NCI-H1436 (cell line): Measurements from ENCODE around the gene ACBD6.
"Not testable (repeated sequence)": the region's sequence is repeated elsewhere in the genome, so short reads cannot be mapped to it uniquely, and the experiment has no call there.

Experiments used
- DNase-seq: peaks from one replicate; lab custom pipeline; 2025; lab: John Stamatoyannopoulos, UW

ACBD6 gene

DNA sequence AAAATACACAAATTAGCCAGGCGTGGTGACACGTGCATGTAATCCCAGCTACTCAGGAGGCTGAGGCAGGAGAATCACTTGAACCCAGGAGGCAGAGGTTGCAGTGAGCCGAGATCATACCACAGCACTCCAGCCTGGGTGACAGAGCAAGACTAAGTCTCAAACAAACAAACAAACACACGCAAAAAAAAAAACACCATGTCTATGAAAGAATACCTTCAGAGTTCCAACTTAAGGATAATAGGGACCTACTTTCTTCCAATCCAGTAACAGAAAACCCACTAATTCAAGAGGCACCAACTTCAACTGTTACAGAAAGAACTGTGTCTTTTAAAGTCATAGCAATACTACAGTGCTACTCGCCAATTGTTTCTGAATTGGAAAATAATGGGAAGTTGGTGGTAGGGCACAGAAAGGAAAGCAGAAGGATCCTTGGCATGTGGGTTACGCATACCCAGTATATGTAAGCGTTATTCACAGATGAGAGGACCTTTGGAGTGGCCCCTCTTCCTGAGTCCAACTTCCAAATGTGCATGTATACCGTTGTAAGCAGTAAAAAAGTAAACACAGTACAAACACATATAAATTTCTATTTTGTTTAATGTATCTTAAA, 87.0 kb downstream of the ACBD6 start:
- DNase-seq, result no peak

DNA sequence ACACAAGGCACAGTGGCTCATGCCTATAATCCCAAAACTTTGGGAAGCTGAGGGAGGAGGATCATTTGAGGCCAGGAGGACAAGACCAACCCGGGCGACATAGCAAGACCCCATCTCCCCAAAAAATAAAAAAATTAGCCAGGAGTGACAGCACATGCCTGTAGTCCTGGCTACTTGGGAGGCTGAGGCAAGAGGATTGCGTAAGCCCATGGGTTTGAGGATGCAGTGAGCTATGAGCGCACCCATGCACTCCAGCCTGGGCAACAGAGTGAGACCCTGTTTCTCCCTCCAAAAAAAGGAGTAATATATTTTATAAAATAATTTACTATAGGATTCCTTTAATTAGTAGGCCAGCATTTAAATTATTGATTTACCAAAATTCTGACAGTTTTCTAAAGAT, 89.8 kb downstream of the ACBD6 start:
- no peak for DNase-seq

DNA sequence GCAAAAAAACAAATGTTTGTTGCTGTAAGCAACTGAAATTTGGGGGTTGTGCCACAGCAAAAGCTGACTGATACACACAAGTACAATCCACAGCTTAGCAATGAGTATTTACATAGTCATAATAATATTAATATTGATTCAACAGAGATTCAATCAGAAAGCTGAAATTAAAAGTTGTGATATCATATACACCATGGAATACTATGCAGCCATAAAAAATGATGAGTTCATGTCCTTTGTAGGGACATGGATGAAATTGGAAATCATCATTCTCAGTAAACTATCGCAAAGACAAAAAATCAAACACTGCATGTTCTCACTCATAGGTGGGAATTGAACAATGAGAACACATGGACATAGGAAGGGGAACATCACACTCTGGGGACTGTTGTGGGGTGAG, 94.2 kb downstream of the ACBD6 start:
- DNase-seq, result not testable (repeated sequence)

DNA sequence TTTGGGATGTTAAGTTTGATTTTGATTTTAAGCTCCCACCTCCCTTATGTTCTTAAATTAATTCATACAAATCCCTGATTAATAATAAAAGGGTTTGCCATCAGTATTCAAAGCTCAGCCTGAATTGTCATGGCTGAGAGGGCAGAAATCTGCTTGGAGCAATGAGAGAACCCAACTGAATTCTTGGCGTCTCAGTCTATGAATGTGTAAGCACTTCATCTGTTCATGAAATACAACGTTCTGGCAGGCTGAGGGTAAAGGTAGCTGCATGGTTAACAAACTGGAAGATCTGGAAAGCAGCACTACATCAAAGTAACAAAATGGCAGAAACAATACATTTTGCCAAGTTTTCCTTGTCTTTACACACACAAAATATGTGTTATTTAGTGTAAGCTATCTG, 95.3 kb downstream of the ACBD6 start:
- no peak for DNase-seq

DNA sequence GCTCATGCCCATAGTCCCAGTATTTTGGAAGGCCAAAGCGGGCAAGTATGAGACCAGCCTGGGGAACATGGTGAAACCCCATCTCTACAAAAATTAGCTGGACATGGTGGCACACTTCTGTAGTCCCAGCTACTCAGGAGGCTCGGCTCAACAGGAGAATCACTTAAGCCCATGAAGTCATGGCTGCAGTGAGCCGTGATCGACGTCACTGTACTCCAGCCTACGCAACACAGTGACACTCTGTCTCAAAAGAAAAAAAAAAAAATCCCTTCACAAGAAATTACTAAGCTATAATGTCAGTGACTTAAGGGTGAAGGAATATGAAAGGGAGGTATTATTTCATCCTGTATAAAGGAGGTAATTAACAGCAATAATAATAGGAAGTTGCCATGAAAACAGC, 99.8 kb downstream of the ACBD6 start:
- DNase-seq, result no peak

DNA sequence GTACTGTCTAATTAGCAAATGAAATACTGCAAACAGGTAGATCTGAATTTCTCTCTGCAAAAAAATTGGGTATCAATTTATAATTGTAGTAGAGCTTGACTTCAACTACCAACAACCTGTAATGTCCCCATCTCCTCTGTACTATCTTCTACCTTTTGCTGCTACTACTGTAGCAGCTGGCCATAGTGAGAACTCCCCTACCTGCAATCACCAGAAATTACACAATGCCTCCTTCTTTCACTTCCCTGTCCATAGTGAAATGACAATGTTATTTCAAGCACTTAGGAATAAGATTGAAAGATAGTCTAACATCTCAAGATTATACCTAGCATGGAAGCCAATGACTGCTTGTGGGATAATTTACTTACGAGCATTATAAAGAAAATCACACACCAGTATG, 100.4 kb downstream of the ACBD6 start:
- no peak for DNase-seq

DNA sequence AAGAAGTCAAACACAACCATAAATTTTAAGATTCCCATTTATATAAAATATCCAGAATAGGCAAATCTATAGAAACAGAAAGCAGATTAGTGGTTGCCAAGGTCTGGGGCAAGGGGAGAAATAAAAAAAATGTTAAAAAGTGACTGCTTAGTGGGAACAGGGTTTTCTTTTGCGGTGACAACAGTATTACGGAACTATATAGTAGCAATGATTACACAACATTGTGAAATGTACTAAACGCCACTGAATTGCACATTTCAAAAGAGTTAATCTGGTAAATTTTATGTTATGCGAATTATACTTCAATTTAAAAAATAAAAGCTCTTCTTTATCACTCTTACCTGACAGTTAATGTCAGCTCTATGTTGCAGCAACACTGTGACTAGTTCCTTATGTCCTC, 105.2 kb downstream of the ACBD6 start:
- DNase-seq, result no peak

DNA sequence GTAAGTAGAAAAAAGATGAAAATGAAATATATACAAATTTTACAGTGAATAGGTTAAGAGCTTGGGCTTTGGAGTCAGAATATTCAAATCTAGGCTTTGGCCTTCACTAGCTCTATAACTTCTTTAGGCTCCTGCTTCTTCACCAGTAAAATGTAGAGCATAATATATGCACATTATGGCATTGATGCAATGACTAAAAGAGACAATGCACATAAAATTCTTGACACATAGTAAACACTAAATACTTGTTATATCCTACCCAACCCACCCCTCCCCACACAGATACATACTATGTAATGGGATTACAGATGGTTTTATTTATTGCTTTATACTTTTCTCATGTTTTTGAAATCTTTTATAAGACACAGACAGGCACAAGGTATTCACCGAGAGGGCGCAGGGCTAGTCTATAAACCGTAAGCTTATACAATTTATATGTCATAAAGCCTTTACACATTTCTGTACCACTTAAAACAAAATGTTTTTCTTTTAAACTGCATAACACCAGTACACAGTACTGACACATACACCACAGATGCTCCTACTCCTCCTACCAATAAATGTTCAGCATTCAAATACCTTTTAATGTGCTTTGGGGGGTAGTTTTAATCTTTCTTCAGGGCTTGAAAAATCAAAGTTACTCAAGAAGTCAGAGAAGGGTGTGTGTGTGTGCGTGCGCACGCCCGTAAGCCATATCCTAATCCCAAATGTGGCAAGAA, 109.8 kb downstream of the ACBD6 start:
- DNase-seq, result no peak

DNA sequence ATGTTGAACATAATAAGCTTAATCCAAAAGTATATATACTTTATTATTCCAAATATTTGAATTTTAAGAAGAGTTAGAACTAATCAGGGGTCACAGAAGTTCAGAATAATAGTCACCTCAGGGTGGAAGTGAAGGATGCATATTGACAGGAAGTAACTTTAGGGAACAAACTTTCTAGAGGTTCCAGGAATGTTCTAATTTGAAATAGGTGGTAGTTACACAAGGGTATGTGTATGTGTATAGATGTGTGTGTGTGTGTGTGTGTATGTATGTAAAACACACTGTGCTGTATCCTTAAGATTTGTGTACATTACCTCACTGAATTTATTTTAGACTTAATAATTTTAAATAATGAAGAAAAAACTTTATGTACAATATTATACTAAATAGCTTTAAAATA, 110.4 kb downstream of the ACBD6 start:
- DNase-seq, result no peak

DNA sequence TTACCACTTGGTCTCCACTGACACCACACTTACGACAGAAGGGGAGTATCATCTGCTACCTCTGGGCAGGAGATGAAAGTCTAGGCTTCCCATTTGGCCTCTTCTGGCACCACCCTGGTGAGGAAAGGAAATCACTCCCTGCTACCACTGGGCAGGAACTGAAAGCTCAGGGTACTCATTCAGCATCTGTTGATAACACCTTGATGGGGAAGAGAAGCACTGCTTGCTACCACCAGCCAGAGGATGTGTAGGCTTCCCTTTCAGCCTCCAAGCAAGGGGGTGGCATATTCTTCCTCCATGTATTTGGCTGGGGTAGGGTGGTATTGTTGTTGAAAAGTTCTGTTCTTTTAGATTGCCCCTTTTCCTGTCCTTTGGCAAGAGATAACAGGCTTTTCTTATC, 115.0 kb downstream of the ACBD6 start:
- DNase-seq, result no peak

DNA sequence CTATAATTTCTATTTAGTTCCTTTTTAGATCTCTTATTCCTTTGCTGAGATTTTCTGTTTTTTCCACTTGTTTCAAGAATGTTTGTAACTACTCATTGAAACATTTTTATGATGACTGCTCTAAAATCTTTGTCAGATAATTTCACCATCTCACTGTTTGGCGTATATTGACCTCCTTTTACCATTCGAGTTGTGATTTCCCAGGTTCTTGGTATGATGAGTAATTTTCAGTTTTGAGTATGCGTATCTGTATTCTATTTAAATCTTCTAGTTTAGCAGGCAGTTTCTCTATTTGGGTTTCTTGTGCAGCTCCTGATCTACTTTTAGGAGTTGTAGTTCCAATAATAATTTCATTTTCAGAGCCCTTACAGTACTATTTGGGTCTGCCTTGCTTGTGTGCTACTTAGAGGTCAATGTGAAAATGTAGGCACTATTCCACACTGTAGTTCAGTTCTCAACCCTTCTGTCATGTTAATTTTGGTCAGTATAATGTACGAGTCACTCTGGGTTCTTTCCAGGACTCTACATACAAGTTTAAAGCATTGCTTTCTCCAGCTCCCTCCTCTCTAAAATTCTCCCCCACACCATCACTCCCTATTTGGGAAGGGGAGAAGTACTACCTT, 115.5 kb downstream of the ACBD6 start:
- DNase-seq, result no peak

DNA sequence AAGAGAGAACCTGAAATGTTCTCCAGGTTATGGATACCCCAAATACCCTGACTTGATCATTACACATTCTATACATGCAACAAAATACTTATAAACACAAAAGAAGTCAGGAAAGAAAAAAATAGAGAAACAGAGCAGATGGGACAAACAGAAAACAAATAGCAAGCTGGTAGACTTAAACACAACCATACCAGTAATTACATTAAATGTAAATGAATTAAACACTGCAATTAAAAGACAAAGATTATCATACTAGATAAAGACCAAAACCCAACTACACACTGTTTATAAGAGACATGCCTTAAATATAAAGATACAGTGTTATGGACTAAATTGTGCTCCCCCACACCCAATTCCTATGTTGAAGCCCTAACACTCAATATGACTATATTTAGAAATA, 117.2 kb downstream of the ACBD6 start:
- DNase-seq, result no peak

DNA sequence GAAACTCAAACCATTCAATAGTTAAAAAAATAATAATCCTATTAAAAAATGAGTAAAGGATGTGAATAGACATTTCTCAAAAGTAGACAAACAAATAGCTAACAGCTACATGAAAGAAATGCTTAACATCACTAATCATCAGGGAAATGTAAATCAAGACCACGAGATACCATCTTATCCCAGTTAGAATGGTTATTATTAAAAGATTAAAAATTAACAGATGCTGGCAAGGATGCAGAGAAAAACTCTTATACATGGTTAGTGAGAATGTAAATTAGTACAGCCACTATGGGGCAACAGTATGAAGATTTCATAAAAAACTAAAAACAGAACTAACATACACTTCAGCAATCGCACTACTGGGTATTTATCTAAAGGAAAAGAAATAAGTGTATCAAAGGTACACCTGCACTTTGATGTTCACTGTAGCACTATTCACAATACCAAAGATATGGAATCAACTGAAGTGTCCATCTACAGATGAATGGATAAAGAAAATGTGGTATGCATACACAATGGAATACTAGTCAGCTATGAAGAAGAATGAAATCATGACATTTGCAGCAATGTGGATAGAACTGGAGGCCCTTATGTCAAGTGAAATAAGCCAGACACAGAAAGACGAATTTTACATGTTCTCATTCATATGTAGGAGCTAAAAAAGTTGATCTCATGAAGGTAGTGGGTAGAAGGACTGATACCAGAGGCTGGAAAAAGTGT, 117.9 kb downstream of the ACBD6 start:
- DNase-seq, result no peak

DNA sequence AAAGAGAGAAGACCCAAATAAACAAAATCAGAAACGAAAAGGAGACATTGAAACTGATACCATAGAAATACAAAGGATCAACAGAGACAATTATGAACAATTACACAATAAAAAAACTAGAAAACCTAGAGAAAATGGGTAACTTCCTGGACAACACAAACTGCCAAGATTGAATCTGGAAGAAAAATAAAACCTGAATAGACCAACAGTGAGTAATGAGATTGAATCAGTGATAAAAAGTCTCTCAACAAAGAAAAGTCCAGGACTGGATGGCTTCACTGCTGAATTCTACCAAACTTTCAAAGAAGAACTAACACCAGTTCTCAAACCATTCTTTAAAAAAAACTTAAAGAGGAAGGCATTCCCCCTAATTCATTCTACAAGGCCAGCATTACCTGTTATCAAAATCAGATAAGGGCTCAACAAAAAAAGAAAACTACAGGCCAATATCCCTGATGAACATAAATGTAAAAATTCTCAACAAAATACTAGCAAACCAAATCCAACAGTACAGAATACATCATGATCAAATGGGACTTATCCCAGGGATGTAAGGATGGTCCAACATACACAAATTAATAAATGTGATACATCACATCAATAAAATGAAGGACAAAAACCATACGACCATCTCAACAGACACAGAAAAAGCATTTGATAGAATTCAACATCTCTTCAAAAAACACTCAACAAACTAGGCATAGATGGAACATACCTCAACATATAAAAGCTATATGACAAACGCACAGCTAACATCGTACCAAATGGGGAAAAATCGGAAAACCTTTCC, 119.9 kb downstream of the ACBD6 start:
- no peak for DNase-seq

DNA sequence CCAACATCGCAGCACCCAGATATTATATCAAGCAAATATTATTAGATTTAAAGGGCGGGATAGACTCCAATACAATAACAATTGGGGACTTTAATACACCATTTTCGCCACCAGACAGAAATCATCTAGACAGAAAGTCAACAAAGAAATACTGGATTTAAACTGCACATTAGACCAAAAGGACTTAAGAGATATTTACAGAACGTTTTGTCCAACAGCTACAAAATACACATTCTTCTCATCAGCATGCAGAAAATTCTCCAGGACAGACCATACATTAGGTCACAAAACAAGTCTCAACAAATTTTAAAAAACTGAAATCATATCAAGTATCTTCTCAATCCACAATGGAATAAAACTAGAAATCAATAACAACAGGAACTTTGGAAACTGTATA, 121.2 kb downstream of the ACBD6 start:
- no peak for DNase-seq

DNA sequence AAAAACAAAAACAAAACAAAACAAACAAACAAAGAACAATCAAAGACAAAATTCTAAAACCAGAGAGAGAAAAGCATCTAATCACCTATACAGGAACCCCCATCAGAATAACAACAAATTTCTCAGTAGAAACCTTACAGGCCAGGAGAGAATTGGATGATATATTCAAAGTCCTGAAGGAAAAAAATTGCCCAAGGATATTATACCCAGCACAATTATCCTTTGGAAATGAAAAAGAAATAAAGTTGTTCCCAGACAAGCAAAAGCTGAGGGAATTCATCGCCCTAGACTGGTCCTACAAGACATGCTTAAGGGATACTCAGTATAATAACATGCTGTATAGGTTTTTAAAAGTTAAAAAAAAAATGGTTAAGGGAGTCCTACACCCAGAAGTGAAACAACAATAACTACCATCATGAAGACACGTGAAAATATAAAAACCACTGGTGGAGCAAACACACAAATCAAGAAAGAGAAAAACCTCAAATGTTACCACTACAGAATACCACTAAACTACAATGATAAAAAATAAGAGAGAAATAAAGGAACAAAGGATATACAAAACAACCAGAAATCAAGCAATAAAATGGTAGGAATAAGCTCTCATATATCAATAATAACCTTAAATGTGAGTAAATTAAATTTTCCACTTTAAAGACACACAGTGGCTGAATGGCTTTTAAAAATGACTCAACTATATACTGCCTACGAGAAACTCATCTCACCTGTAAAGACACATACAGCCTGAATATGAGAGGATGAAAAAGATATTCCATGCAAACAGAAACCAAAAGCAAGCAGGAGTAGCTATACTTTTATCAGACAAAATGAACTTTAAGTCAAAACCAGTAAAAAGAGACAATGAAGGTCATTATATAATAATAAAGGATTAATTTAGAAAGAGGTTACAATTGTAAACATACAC, 121.9 kb downstream of the ACBD6 start:
- DNase-seq, result no peak

DNA sequence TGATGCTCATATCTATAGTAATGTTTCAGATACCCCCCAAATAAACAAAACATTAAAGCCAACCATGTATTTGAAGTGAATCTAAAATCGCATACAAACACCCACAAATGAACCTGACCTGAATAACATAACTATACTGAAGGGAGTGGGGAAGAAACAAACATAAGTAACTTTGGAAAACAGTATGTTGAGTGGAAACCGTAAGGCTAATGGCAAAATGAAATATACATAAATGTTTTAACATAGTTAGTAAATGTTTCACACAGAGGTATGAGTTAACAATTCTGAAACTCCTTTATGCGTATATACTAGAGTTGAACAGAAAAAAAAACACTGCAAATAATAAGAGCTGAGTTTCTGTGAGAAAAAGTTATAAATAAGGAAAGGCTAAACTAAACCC, 125.6 kb downstream of the ACBD6 start:
- no peak for DNase-seq

DNA sequence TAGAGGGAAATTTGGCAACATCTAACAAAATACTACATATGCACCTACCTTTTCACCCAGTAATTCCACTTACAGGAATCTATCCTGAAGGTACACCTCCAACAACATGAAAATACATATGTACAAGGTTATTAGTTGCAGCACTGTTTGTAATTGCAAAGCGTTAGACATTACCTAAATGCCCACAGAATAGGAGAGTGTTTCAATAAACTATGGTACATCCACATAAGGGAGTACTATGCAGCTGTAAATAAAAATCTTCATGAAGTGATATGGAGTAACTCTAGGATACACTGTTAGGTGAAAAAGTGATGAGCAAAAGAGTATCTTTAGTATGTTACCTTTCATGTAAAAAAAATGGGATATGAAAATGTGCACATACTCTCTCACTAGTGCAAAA, 126.1 kb downstream of the ACBD6 start:
- no peak for DNase-seq

DNA sequence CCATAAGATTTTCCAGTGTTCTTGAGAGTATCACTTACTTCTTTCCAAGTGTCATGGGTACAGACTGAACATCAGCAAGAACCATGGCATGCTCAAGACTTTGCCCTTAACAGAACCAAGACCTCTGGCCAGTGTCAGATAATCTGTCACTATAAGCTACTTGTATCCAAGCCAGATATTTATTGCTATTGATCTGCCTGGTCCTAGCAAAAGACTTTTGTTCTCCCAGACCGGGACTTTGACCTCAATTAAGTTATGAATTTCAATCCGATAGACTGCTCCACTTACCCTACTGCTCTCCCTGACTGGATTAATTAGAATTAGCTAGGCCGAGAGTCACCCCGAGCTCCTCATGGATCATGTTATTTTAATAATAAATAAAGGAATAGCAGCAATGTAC, 129.6 kb downstream of the ACBD6 start:
- no peak for DNase-seq

DNA sequence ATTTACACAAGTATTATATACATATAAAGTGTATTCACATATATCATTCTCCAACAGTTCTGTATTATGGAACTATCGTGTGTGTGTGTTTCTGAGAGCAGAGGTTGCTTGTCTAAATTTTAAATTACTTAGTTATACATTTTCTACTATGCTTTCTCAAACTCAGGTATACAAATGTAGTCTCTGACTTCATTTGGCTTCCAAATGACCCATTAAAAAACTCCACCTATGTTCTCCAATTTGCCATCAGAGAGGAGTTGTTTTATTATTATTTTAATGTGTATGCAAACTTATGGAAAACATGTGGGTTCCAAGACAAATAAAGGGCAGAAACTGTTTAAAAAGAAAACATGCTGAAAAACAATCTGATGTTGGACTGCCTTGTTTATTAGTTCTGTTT, 131.8 kb downstream of the ACBD6 start:
- DNase-seq, result no peak

DNA sequence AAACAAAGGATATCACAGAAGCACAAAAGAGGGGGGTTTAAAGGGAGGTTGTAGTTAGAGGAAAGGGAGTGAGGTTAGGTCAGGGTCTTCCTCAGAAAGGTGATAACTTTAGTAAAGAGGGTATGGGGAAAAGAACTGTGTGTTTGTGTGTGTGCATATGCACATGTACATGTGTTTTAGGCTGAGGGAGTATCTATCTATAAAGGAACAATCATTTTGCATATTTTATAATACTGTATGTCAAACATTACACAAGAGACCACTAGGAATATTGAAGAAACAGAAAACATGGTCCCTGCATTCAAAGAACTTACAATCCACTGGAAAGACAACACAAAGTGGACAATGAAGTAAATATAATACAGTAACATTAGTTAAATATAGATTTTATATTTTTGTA, 132.2 kb downstream of the ACBD6 start:
- no peak for DNase-seq
